HG02970 (cell line): ENCODE data around the gene MRNIP.

ENCODE experiments used
- ATAC-seq: cut with Tn5 transposase; IDR thresholded peaks from one replicate; pipeline ENCODE4 v1.9.1; 2021; ENCODE audit warnings: mild to moderate bottlenecking, moderate library complexity, moderate number of reproducible peaks; ENCODE audit not compliant: unreplicated experiment, low FRiP score

MRNIP gene

DNA sequence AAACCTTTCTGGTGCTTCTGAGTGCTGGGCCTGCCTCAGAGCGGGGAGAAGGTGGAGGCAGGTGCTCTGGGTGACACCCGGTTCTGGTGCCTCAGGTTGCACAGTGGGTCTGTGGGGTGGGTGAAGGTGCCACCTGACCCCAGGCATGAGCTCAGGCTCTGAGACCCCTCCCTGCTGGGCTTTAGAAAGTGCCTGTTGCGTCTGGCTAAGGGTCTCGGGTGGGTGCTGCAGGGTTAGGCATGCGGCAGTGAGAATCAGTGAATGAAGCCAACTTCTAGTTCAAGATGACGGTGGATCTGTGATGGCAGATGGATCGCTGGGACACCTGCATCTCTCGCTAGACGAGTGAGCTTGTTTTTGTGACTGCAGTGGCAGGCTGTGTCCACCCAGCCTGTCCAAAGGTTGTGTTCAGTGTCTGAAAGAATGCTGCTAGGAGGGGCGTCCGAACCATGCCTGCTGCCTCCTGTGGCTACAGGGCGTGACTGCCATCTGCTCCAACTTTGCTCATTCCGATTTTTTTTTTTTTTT, 32.9 kb downstream of the MRNIP start:
- no peak for ATAC-seq

DNA sequence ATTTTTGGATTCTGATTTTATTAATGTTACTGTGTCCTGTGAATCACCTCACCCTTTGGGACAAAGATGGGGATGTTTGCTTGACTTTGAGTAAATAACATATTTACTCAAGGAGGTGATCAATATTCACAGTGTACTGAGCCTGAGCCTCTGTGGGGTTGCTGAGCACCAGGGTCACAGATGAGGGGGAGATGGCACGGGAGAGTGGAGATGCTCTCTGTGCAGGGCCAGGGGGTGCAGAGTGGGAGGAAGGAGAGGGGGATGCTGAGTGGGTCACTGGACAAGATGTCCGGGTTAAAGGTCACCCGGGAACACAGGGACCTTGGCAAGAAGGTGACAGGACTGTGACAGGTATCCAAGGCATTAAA, 33.9 kb downstream of the MRNIP start:
- ATAC-seq: no peak

DNA sequence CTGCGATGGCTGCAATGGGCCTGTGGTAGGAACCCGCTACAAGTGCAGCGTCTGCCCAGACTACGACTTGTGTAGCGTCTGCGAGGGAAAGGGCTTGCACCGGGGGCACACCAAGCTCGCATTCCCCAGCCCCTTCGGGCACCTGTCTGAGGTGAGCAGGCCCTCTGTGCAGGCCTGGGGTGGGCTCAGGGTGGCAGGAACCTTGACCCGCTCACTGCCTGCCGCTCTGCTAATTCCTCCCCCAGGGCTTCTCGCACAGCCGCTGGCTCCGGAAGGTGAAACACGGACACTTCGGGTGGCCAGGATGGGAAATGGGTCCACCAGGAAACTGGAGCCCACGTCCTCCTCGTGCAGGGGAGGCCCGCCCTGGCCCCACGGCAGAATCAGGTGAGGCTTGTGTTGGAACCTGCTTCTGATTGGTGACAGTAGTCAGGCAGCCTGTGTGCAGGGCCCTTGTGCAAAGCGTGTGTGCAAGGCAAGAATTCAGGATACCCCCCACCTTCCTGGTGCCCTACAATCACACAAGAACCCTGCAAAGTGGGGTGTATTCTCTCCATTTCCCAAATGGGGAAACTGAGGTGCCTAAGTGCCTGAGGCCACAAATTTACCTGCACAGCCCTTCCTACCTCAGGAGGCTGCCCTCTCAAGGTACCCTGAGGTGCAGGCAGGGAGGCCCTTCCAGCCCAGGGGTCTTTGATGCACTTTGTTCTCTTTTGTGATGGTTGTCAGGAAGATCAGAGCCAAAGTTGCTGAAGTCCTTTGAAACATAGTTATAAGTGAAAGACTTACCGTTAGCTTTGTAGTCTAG, 34.5 kb downstream of the MRNIP start:
- no peak for ATAC-seq

DNA sequence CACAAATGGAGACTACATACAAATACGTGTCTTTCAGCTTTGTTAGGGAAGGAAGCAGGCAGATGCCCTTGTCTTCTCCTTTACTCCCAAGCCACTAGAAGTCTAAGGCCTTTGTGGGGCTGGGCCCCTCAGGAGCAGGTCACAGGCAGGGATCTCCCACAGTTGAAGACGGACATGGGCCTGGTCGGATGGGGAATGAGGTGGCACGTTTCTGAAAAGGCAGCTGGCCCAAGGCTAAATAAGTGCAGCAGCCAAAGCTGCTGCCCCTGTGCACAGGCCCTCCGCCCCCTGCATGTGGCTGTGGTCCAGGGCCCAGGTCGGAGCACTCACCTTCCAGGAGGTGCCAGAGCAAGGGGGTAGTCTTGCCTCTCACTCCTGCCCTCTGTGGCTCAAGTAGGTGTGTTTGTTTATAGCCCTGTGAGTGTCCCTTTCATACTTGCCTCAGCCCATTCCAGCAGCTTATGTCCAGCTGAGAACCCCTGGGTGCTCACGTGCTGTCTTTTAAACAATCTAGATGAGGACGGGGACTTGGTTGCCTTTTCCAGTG, 36.1 kb downstream of the MRNIP start:
- ATAC-seq: no peak

DNA sequence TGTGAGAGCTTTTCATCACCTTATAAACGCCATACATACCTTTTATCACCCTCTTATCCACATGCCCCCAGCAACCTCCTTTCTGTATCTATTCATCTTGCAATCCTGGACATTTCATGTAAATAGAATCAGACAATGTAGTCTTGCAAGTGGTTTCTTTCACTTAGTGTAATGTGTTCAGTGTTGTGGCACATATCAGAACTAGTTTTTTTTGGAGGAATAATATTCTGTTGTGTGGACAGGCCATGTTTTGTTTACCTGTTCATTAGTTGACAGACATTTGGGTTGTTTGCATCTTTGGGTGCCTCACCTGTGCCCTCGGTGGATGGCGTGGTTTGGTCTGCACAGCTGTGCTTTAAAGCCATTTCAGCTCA, 36.6 kb downstream of the MRNIP start:
- ATAC-seq: no peak

DNA sequence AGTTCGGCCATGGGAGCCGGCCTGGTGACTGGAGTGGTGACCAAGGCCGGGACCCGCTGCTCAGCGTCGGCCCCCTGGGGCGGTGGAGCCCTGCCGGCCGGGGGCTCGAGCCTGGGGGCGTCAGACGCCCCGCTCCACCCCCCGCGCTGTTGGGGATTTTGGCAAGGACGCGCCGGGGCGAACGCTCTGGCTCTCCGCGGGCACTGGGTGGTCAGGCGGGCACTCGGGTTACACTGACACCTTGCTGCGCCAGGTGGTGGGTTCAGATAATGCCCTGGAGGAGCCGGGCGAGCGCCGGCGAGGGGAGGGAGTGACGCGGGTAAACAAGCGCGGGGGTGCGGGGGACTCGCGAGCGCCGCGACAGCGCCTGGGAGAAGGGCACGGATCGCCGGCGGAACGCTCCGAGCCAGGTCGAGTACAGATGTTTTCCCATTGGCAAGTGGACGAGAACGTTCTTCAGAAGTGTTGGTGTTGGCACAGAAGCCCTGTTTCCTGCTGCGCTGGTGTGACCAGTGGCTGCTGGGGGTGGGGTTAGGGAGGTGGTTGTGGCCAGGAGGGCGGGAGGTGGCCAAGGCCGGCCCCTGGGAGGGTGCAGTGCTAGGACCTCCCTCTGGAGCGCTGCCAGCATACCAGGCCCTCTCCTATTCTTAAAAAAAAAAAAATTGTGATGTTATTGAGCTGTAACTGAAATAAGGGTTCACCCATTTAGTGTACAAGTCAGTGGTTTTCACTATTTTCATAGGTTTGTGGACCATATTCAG, 37.1 kb downstream of the MRNIP start:
- peak; percentile 26 for ATAC-seq

DNA sequence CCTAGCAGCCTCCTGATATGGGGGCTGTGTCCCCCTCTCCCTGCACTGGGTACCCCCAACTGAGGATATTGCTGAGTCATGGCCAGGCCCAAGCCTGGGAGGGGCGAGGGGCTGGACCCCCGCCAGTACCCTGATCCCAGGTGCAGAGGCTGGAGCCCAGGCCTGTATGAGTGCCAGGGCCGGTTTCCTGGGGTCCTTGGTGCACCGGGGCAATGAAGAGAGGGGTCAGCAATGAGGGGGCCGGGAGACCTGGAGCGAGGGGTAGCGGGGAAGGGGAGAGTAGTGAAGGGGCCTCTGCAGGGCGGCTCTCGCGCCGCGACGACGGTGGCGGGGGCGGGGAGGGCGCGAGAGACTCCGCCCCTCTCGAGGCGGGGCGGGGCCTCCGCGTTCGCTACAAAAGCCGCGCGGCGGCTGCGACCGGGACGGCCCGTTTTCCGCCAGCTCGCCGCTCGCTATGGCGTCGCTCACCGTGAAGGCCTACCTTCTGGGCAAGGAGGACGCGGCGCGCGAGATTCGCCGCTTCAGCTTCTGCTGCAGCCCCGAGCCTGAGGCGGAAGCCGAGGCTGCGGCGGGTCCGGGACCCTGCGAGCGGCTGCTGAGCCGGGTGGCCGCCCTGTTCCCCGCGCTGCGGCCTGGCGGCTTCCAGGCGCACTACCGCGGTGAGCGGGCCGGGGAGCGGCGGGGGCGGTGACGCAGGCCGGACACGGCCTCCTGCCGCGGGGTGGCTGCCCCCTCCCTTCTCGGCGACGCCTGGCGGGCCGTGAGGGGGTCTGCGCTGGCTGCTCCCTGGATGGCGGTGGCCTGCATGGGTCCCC, 37.9 kb downstream of the MRNIP start, which contains the start of gene SQSTM1:
SQSTM1 (plus strand) TSS at position 423 of the 815 bp plus-strand sequence; CDS start at position 455, 32 bp downstream.
- peak; percentile 41 for ATAC-seq

DNA sequence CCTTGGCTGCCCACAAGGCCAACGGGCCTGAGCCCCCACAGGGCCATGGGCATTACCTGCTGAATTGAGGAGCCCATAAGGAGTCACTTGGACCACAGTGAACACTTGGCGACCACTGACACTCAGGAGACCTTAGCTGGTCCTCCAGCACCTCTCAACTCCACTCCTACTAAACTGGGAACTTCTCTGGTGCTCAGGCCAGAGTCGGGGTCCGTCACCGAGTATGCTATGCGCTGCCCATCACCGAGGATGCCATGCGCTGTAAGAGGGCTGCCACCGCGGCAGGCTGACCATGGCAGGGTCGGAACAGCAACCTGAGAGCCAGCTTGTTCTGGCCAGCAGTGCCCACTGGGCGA, 38.5 kb downstream of the MRNIP start:
- no peak for ATAC-seq

DNA sequence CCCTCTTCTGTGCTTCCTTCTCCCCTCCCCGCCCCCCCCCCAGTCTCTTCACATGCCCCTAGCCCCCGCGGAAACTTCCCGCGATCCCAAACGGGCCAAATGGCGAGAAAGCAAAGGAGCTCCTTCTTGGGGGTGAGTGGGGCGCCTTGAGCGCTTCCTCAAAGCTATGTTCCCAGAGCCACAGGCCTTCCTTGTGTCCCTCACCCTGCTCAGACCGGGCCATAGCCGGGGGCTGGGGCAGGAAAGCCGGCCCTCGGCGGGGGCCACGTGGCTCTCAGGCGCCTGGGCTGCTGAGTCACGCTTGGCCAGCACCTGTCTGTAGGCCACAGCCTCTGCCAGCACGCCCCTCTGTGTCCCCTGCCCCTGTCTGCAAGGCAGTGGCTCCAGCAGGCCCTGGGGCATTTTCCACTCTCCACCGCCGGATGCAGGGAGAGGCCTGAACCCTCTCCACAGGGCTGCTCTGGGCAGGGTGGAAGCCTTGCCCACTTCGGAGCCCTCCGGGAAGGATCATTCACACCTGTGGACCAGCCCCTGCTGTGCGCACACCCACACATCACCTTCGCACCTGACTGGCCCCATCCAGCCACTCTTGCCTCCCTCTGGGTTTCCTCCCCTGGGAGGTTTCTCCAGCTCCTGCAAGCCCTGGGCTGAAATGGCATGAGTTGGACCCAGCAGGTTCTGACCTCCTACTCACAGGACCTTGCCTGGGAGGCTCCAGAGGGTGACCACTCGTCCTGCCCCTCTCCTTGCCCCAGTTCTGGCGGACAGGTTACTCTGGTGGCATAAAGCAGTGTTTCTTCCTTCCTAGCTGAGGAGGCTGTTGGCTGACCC, 39.1 kb downstream of the MRNIP start:
- no peak for ATAC-seq

DNA sequence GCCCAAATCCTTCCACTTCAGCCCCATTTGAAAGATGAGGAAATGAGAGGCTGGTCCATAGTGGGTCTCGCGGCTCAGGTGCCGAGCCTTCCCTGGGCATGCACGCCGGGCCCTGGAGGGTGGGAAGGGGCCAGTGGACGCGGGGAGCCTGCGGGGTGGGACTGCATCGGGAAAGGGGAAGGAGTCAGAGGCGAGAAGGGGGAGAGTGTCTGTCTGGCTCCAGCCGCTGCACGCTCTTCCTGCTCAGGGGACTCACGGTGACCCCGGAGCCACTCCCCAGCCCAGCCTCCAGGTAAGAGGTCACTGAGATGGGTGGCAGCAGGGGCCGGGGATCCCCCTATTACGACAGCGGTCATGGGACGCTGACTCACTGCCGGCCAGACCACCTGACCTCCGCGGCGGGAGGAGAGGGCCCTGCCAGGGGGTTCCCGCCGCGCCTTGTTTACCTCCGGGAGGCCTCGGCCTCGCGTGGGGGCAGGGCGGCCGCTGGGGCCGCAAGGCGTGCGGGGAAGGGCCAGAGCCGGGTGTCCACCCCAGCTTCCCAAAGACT, 39.8 kb downstream of the MRNIP start:
- ATAC-seq: peak; percentile 51

DNA sequence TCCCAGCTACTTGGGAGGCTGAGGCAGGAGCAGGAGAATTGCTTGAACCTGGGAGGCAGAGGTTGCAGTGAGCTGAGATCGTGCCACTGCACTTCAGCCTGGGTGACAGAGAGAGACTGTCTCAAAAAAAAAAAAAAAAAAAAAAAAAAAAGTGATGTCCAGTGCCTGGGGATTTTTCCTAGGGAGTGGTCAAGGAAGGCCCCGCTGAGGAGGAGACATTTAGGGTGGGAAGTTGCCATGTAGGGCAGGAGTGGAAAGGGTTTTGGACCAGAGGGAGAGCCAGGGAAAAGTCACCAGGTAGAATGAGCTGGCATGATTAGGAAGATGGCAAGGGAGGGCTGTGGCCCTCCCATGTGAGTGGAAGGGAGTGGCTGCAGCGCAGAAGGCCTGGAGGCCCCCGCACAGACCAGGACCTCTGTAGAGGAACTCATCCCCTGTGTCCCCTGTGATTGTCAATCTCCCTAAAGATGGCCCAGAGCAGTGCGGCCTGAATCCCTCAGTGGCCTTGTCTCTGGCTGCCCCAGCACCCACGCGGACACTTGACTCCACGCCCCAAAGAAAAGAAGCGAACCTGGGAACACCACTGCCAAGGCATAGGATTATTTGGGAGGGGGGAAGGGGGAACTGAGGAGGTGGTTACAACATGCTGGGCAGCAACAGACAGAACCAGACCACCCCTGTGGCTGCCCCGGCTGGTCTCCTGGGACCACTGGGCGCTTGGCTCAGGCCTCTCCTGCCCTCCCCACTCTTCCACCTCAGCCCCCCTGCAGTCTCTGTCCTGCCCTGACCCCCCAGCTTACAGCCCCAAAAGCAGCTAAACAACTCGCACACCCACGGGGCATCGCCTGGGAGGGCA, 40.5 kb downstream of the MRNIP start:
- ATAC-seq: no peak

DNA sequence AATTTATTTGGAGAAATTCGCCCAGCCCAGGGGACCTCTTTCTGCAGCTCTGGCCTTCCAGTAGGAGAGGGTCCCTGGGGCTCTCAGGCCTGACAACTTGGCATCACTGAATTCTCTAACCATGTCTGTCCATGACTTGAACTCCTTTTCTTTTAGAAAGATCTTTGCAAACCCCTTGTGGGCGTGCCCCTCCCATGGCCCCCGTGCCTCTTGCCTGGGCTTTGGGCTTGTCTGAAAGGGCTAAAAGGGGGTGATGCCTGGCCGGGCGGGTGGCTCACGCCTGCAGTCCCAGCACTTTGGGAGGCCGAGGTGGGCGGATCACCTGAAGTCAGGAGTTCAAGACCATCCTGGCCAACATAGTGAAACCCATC, 41.2 kb downstream of the MRNIP start:
- ATAC-seq: no peak

DNA sequence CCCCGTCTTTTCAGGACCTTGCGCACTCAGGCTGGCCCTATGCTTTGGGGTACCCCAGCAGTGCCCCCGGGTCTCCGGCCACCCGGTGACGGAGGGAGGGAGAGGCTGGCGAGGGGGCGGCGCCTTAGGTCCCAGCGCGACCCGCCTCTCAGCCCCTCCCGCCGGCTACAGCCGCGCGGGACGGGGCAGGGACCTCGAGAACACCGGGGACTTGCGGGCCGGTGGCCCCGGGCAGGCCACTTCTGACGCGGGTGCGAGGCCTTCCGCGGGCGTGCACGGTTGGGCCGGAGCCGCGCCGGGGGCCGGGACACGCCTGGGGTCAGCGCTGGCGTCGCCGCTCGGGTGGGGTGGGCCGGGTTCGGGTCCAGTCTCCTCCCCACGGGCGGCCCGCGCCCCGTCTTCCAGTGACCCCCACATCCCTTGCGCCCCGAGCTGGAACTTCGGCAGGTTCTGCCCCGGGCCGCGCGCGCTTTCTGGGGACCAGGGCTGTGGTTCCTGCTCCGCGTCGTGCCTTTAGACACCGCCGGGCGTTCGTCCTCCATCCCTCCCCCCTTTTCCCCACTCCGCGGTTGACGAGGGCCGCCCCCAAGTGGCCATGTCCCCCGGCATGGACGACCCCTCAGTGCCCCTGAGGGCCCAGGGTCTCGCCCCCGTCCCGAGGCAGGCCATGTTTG, 41.7 kb downstream of the MRNIP start:
- ATAC-seq: no peak

DNA sequence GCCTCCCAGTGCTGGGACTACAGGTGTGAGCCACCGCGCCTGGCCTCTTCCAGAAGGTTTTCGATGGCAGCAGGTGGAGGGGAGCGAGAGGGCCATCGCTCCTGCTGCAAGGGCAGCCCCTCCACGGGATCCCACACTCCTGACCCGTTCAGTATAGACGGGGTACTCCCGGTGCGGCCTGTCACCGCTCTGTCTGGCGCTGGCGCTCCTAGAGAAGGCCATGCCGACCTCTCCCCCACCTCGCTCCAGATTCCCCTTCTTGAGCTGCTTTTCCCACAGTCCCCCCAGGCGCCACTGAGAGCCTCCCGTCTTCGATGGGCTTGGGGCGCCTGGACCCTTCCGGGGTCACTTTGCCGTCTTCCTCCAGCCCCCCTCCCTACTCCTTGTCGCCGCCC, 42.2 kb downstream of the MRNIP start:
- ATAC-seq: no peak

DNA sequence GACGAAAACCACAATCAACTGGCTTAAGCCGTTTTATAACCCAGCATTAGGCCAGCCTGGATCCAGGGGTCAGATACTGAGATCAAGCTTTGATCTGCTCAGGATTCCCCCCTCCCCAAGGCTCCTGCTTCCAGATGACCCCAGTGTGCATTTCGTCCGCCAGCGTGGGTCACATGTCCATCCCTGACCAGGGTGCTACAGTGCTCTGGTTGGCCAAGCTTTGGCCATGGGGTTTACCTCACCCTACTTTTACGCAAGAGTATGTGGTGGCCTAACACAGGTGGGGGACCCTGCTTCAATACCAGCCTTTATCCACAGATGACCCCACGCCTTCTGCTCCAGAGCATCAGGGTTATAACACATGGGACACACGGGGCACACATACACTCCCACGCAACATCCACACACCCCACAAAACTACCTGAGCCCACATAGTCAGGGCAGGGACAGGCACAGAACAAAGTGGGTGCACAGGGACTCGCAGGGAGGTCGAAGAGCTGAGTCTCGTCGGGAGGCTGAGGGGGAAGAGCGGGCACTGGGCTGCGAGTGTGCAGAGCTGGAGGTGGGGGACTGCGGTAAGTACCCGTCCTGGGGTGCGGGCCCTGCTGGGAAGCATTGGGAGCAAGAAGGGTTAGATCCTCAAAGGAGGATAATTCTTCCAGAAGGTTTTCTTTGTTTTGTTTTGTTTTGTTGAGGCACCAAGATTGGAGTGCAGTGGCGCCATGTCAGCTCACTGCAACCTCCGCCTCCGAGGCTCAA, 42.9 kb downstream of the MRNIP start:
- no peak for ATAC-seq

DNA sequence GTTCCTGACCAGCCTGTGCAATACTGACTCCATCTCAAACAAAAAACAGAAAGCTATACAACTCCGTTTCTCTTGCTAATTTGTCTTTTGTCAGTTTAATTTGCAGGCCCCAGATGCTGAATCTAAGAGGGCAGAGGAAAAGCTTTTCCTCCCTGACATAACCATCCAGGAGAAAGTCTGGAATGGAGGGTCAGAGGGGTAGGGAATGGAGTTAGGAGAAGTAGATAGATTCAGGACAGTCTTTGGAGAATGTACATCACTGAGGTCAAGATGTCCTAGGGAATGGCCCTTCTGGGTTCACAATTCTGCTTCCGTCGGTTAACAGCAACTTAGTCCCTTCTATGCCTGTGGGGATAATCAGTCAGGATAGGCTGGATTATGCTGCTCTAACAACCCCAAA, 44.5 kb downstream of the MRNIP start:
- no peak for ATAC-seq

DNA sequence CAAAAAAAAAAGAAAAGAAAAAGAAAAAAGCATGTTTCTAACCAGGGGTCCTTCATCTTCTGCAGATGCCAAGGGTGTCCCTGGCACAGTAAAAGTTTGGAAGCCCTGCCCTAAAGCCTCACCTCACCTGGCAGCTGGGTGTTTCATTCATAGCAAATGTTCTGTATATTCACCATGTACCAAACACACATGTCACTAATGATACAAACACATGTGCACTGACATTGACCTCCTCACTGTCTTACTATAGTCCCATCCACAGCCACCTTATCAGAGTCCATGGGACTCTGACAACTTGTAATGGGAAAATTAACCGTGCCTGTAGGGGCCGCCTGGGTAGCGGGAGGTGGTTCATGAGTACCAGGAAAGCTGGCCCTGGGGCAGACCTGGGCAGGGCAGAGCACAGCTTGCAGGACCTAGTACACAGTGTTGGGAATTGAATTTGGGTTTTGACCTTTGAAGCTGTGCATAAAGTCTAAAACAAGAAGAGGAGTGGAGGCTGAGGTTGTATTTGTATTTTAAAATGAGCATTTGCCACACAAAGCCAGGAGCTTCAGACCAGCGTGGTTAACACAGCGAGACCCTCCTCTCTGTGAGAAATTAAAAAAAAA, 45.5 kb downstream of the MRNIP start:
- ATAC-seq: no peak
